NCI-H2196 (cell line): ENCODE results near the gene PRDM16.
A peak's percentile ranks its signal among the peaks of the same experiment; 100 is the strongest.

Experiments
- DNase-seq: peaks from one replicate; lab custom pipeline; 2025; ENCODE audit not compliant: unreplicated experiment; lab: John Stamatoyannopoulos, UW

Gene PRDM16

GRCh38 chr1:3438661-3439180, 369.7 kb downstream of the PRDM16 start:
- DNase-seq = no peak

- DNase-seq = no peak
Observed at GRCh38 chr1:3439346-3440299, 370.6 kb downstream of the PRDM16 start.

- no peak for DNase-seq
Observed at GRCh38 chr1:3440300-3440681, 371.3 kb downstream of the PRDM16 start.

- no peak for DNase-seq
Observed at GRCh38 chr1:3440711-3441409, 371.9 kb downstream of the PRDM16 start.

GRCh38 chr1:3441410-3441847, 372.4 kb downstream of the PRDM16 start:
- DNase-seq = no peak

- DNase-seq = no peak
Observed at GRCh38 chr1:3441880-3442279, 372.9 kb downstream of the PRDM16 start.

- no peak for DNase-seq
Observed at GRCh38 chr1:3442331-3442730, 373.3 kb downstream of the PRDM16 start.

- DNase-seq = no peak
Observed at GRCh38 chr1:3442901-3443300, 373.9 kb downstream of the PRDM16 start.

GRCh38 chr1:3443807-3444206, 374.8 kb downstream of the PRDM16 start:
- no peak for DNase-seq

- DNase-seq = no peak
Observed at GRCh38 chr1:3444298-3444697, 375.3 kb downstream of the PRDM16 start.

DNA sequence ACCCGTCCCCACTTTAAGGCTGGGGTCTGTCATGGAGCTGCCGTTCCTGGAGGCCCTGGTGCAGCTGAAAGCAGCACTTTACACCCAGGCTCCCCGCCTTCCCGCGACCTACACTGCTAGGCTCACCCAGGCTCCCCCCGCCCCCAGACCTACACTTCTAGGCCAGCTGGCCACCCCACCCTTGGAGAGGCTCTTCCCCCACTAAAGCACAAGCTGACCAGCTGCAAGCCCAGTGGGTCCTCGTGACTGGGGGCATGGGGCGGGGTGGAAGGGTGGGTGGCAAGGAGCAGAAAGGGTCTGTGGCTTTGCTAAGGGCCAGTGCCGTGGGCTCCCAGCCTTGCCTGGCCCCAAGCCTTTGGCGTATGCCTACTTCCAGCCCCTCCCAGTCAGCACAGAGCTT, 375.7 kb downstream of the PRDM16 start:
- no peak for DNase-seq

GRCh38 chr1:3450202-3450863, 381.3 kb downstream of the PRDM16 start:
- DNase-seq = no peak

DNA sequence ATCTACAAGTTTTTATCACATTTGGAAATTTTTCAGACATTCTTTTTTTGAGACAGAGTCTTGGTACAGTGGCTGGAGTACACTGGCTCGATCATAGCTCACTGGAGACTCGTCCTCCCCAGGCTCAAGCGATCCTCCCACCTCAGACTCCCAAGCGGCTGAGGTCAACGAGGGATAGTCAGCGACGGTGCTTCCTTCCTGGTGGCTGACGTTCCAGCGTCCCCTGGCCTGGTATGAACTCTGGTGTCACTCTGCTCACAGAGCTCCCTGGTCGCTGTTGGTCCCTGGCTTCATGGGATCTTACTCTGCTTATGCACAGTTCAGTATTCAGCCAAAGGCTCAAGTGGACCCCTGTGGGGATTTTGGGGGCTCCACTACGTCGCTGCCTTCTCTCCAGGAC, 382.0 kb downstream of the PRDM16 start:
- no peak for DNase-seq

DNA sequence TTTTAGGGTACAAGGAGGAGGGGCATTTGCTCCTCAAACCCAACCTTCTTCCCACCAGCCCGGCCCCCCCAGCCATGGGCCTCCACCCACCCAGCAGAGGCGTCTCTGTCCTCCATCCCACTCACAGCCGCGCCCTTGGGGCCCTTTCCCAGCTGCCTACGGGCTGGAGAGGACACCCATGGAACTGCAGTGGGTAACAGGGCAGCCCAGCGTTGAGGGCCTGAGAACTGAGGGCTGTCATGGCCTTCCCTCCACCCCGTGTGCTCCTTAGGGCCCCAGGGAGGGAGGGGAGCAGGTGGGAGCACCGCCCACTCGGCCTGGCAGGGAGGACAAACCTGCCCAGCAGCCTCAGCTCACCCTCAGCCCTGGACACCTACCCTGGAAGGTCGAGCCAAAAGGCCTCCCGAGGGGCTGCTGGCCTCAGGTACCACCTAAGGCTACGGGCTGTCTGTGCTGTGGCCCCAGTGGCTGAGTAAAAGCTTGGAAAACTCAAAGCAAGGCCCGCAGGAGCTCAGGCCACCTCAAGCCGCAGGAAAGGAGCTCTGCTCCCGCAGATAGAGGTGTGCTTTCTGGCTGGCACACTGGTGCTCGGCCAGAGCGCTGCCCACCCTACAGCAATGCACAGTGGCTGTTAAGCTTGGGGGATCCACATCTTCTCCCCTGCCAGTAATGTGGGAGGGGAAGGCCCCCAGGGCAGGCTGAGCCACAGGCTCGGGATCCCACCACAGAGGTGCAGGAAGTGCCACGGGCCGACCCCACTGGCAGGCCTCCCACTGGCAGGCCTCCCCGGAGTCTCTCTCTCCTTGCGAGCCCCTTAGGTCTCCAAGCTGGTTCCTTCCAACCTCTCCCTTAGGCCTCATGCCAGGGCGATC, 383.2 kb downstream of the PRDM16 start:
- no peak for DNase-seq

DNA sequence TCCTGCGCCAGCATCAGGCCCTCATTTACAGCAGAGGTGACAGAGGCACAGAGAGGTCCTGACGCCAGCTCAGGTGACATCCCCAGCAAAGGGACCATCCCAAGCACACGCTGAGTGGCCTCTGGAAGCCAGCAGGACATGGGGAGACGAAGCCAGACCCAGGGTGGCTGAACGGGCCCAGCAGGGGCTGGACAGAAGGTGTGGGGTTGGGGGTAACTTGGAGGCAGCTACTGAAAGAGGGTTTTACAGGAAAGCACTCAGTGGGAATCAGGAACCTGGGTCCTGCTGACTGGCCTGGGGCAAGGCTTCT, 383.8 kb downstream of the PRDM16 start:
- no peak for DNase-seq

DNA sequence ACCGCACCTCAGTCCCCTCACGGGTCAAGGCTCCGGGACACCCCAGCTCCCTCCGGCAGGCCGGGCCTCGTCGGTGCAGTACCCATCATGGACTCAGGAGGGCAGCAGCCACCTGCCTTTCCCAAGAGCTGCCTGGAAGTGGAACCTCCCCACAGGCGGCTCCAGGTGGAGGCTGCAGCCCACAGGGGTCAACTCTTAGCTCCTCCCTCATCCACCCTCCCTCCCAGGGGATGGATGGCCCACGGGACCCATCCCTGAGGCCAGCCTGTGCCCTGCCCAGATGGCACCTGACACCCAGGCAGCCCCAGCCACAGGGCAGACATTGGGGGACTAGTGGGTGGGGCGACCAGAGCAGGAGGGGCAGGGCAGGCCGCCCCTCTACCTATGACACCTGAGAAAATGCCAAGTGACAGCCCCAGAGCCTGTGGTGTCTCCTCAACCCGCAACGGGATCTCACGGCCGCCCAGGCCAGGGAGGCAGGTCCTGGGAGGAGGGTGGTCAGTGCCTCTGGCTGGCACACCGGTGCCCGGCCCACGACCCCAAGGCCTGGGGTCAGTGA, 384.3 kb downstream of the PRDM16 start:
- peak; percentile 80 for DNase-seq

DNA sequence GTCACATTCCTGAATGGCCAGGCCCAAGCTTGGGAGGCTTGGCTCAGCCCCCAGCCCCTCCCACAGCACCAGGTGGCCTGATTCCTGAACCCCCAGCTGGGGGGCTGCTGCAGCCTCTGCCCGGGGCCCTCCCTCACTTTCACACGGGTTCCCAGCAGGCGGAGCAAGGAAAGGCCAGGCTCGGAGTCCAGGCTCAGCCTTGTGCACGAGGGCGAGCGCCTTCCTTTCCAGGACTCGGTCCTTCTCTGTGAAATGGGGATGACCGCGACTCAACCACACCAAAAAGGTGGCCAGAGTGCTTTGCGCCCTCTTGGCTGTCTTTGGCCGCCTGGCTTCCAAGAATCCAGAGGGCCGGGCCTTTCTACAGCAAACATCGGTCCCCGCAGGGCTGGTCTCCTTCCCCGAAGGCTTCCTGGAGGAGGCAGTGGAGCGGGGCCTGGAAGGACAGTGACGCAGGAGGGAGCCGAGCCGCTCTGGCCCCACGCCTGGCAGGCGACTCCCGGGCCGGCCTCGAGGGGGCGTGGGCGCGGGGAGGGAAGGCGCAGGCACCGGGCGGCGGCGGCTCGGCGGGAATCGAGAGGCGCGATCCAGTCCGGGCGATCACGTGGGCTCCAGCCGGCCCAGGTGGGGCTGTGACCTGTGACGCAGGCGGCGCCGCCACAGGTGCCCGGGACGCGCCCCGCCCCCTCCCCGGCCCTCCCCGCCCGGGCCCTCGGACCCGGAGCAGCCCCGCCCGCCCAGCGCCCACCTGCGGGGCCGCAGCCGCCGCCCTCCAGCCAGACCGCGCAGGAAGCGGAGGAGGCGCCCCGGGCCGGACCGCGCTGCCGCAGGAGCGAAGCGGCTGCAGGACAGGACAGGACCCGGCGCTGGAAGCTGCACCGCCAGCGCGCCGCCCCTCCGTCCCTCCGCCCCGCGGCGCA, 385.1 kb downstream of the PRDM16 start, which contains the start of gene ARHGEF16:
ARHGEF16 (plus strand) TSS at position 775 of the 920 bp plus-strand sequence. CDS start 8,420 bp downstream, outside the sequence.
- DNase-seq = peak; percentile 90

GRCh38 chr1:3454811-3455618, 386.0 kb downstream of the PRDM16 start:
- peak; percentile 57 for DNase-seq
